Uterus (tissue), 4 donors: ENCODE data around the gene CACNG8. TPM values are rescaled to one million over a fixed set of nuclear protein-coding genes. Genes with fewer than 3 reads are reported as not detected.
"Not testable (repeated sequence)": the region's sequence is repeated elsewhere in the genome, so short reads cannot be mapped to it uniquely, and the experiment has no call there.

Source experiments
- DNase-seq, 2 donors: peaks; one replicate each; pipeline ENCODE4 v3.0.0-alpha.2; 2019 to 2020
- H3K27ac ChIP-seq, 2 donors: fragments of 200-600 bp; sonication (generic); 1 replicate in 1 of 2; 2 replicates in 1 of 2; pipeline ENCODE4 v1.5.1; 2016 to 2018
- H3K27me3 ChIP-seq, 2 donors: fragments of 200-600 bp; sonication (generic); one replicate each; pipeline ENCODE4 v1.5.1; 2018 to 2019; ENCODE audit warnings: control low read depth in 1 of 2
- H3K36me3 ChIP-seq, 2 donors: fragments of 200-600 bp; sonication (generic); one replicate each; pipeline ENCODE4 v1.5.1; 2019; ENCODE audit warnings: control low read depth in 1 of 2
- H3K4me1 ChIP-seq, 2 donors: fragments of 200-600 bp; sonication (generic); one replicate each; pipeline ENCODE4 v1.5.1; 2018 to 2019; ENCODE audit warnings: control low read depth in 1 of 2
- H3K4me3 ChIP-seq, 2 donors: fragments of 200-600 bp; sonication (generic); 1 replicate in 1 of 2; 2 replicates in 1 of 2; pipeline ENCODE4 v1.5.1; 2018 to 2019; ENCODE audit warnings: mild to moderate bottlenecking in 1 of 2
- H3K9me3 ChIP-seq, 2 donors: fragments of 200-600 bp; sonication (generic); one replicate each; pipeline ENCODE4 v1.5.1; 2019; ENCODE audit warnings: control low read depth in 1 of 2
- CTCF ChIP-seq, 4 experiments: fragments of 200-600 bp in 2 of 4; fragments of 450-650 bp in 2 of 4; sonication (generic) in 2 of 4; IDR thresholded peaks; one replicate each; pipeline ENCODE4 v1.5.1; 2016 to 2019; ENCODE audit warnings: antibody characterized with exemption in 4 of 4, mild to moderate bottlenecking in 2 of 4, moderate library complexity in 1 of 4
- POLR2A ChIP-seq, 2 donors: fragments of 450-650 bp; IDR thresholded peaks; one replicate each; pipeline ENCODE4 v1.6.1; 2016; ENCODE audit warnings: antibody characterized with exemption in 2 of 2, mild to moderate bottlenecking in 1 of 2, moderate library complexity in 1 of 2
- intact Hi-C: fragments of 100-400 bp; cut with DNase I; formaldehyde crosslinking; loops from one replicate; pipeline ENCODE4 v1.15.1; 2023; ENCODE audit warnings: low total_unique reads
- total RNA-seq, 4 donors: library from RNA; depleted of rRNA in 3 of 4; stranded (reverse); fragments of >200 nt in 3 of 4; gene quantifications; one replicate each; pipeline versions ENCODE4 v1.1.0 to v1.2.4, GENCODE V29; 2014 to 2023
- donor health status: DM: yes; HTN: yes; CAD: no.

CACNG8 gene
- total RNA-seq, 4 donors from 2014 or later, result 0.21 to 0.24 TPM; not detected in 2

- Histone ChIP-seq H3K27me3 (peaks cover 0 to 10% of the 10 kb centered on the region in 2 donors), H3K27ac (no peak overlapping the region), H3K4me1 (no peaks in the 10 kb centered on the region), H3K4me3 (no peak overlapping the region), H3K9me3 (no peaks in the 10 kb centered on the region), H3K36me3 (no peaks in the 10 kb centered on the region)
- intact Hi-C loops, result no loop called here
- DNase-seq, result no peak
- TF ChIP-seq CTCF (IDR thresholded peaks at IDR 0.05) (no peak), POLR2A (IDR thresholded peaks at IDR 0.05) (no peak)
These were observed 15.1 kb upstream of the CACNG8 start for GRCh38 chr19:53947624-53948023.

- H3K9me3 ChIP-seq, H3K4me3 ChIP-seq, H3K27me3 ChIP-seq, H3K27ac ChIP-seq, intact Hi-C loops, H3K36me3 ChIP-seq, H3K4me1 ChIP-seq, DNase-seq: not testable (repeated sequence)
These were observed 14.1 kb upstream of the CACNG8 start for GRCh38 chr19:53948611-53949010.

GRCh38 chr19:53951436-53951835, 11.3 kb upstream of the CACNG8 start:
- no peak for TF ChIP-seq POLR2A (IDR thresholded peaks at IDR 0.05)
- no peak for TF ChIP-seq CTCF (IDR thresholded peaks at IDR 0.05)
- Histone ChIP-seq H3K4me1 (no peaks in the 10 kb centered on the region), H3K27me3 (peaks cover 0 to 4% of the 10 kb centered on the region in 2 donors), H3K9me3 (no peaks in the 10 kb centered on the region), H3K27ac (no peak overlapping the region), H3K4me3 (no peak overlapping the region), H3K36me3 (no peaks in the 10 kb centered on the region)
- intact Hi-C loops, result no loop called here
- no peak for DNase-seq

- H3K36me3 ChIP-seq, result no peaks in the 10 kb centered on the region
These were observed 10.8 kb upstream of the CACNG8 start for GRCh38 chr19:53951947-53952346.

GRCh38 chr19:53953383-53953782, 9.4 kb upstream of the CACNG8 start:
- intact Hi-C loops, result no loop called here
- Histone ChIP-seq H3K27me3 (peaks cover 0 to 6% of the 10 kb centered on the region in 2 donors), H3K4me1 (no peaks in the 10 kb centered on the region), H3K9me3 (no peaks in the 10 kb centered on the region), H3K36me3 (no peaks in the 10 kb centered on the region), H3K4me3 (no peak overlapping the region), H3K27ac (no peak overlapping the region)
- DNase-seq, result no peak
- TF ChIP-seq CTCF (IDR thresholded peaks at IDR 0.05), result no peak
- TF ChIP-seq POLR2A (IDR thresholded peaks at IDR 0.05), result no peak

More at GRCh38 chr19:53951947-53952346, 10.8 kb upstream of the CACNG8 start:
- Histone ChIP-seq H3K4me1 (no peaks in the 10 kb centered on the region), H3K9me3 (no peaks in the 10 kb centered on the region), H3K4me3 (no peak overlapping the region), H3K27ac (no peak overlapping the region), H3K27me3 (peaks cover 0 to 4% of the 10 kb centered on the region in 2 donors)
- DNase-seq, result no peak
- TF ChIP-seq CTCF (IDR thresholded peaks at IDR 0.05), result no peak
- TF ChIP-seq POLR2A (IDR thresholded peaks at IDR 0.05), result no peak
- intact Hi-C loops, result no loop called here
